ENCODE measurements around the gene MAG.

The MAG gene

DNA sequence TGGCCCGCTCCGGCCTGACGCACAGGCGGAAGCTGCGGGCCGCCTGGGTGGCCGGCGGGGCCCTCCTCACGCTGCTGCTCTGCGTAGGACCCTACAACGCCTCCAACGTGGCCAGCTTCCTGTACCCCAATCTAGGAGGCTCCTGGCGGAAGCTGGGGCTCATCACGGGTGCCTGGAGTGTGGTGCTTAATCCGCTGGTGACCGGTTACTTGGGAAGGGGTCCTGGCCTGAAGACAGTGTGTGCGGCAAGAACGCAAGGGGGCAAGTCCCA lies 60.2 kb downstream of the MAG start:
- H2BK5ac ChIP-seq (ENCODE audit: low read depth, low read length, poor library complexity), result no peak overlapping the region
- no peak overlapping the region for H2BK120ac ChIP-seq (ENCODE audit: insufficient read depth, low read length, poor library complexity)
- no peak overlapping the region for H4K91ac ChIP-seq (ENCODE audit: low read depth, low read length)
- H3K4me3 ChIP-seq (ENCODE audit: low read depth, low read length), result no peak overlapping the region
- H3K27ac ChIP-seq (ENCODE audit: low read depth, low read length), result no peak overlapping the region
- no peak overlapping the region for H2AK5ac ChIP-seq (ENCODE audit: low read length)
- no peak overlapping the region for H3K14ac ChIP-seq (ENCODE audit: low read length)
- H4K12ac ChIP-seq (ENCODE audit: low read depth, low read length), result no peak overlapping the region
- WGBS (ENCODE audit: extremely low coverage, insufficient coverage, insufficient read length), result no CpG with 5 or more reads among the region's 18 CpGs
- no peak overlapping the region for H3K9ac ChIP-seq (ENCODE audit: low read length)
- no peak overlapping the region for H3K23ac ChIP-seq (ENCODE audit: low read length)
- no peak overlapping the region for H3K4me2 ChIP-seq (ENCODE audit: low read length)
- no peaks in the 10 kb centered on the region for H3K79me1 ChIP-seq (ENCODE audit: low read length)
- DNase-seq, result no peak
- no peak overlapping the region for H4K8ac ChIP-seq (ENCODE audit: low read depth, low read length)
- H3K4ac ChIP-seq (ENCODE audit: low read depth, low read length), result no peak overlapping the region
- H3K79me2 ChIP-seq (ENCODE audit: control insufficient read depth, insufficient read depth, low read length, poor library complexity), result no peaks in the 10 kb centered on the region
- H3K9me3 ChIP-seq (ENCODE audit: insufficient read depth, low read depth, low read length), result no peaks in the 10 kb centered on the region
- H2BK12ac ChIP-seq (ENCODE audit: low read length), result no peak overlapping the region
- H3K27me3 ChIP-seq (ENCODE audit: insufficient read depth, low read length), result no peaks in the 10 kb centered on the region
- H2AFZ ChIP-seq (ENCODE audit: insufficient read depth, low read length, poor library complexity), result no peak overlapping the region
- no peaks in the 10 kb centered on the region for H3K36me3 ChIP-seq (ENCODE audit: control insufficient read depth in 1 of 2, insufficient read depth in 2 of 2, low read length in 2 of 2)
- H3K4me1 ChIP-seq (ENCODE audit: control insufficient read depth in 1 of 2, insufficient read depth in 2 of 2, low read length in 2 of 2), result peaks cover 0 to 2% of the 10 kb centered on the region in 2 experiments
- H3K18ac ChIP-seq (ENCODE audit: low read length), result no peak overlapping the region

DNA sequence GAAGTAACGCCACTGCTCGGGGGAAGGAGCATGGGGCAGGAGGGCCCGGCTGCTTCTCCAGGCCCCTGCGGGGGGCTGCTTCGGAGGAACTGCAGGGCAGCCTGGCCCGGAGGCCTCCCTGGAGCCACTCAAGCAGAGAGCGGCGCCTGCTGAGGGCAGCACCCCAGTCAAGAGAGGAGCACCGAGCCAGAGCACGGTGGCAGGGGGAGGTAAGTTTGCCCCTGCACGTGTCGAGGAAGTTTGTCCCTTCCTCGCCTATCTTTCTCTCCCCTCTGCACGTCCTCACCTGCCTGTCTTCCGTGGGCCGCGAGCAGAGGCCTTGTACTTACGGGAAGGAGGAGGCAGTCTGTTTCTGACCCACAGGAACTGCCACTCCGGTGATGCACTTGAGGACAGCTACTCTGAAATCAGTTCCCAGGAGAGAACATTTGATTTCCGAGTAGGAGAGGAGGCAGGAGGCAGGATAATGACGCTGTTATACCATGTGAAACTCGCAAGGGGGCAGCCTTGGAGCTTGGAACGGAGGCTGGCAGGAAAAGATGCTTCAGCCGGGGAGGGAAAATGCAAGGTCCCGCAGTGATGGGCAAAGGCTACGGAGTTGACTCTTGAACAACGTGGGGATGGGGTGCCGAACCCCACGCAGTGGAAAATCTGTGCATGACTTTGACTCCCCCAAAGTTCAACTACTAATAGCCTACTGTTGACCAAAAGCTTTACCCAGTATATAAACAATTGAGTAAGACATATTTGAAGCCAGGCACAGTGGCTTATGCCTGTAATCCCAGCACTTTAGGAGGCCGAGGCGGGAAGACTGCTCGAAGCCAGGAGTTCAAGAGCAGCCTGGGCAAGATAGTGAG lies 60.7 kb downstream of the MAG start:
- no peak overlapping the region for H2BK12ac ChIP-seq (ENCODE audit: low read length)
- H3K14ac ChIP-seq (ENCODE audit: low read length), result no peak overlapping the region
- no peaks in the 10 kb centered on the region for H3K4me1 ChIP-seq (ENCODE audit: control insufficient read depth in 1 of 2, insufficient read depth in 2 of 2, low read length in 2 of 2)
- H3K4me3 ChIP-seq (ENCODE audit: low read depth, low read length), result no peak overlapping the region
- no peak overlapping the region for H2AFZ ChIP-seq (ENCODE audit: insufficient read depth, low read length, poor library complexity)
- no peak overlapping the region for H3K4me2 ChIP-seq (ENCODE audit: low read length)
- H3K18ac ChIP-seq (ENCODE audit: low read length), result no peak overlapping the region
- H2BK5ac ChIP-seq (ENCODE audit: low read depth, low read length, poor library complexity), result no peak overlapping the region
- no peak overlapping the region for H3K23ac ChIP-seq (ENCODE audit: low read length)
- peak; percentile 42 to 89 for DNase-seq
- H3K4ac ChIP-seq (ENCODE audit: low read depth, low read length), result no peak overlapping the region
- no peak overlapping the region for H3K9ac ChIP-seq (ENCODE audit: low read length)
- no peak overlapping the region for H4K91ac ChIP-seq (ENCODE audit: low read depth, low read length)
- no peak overlapping the region for H4K8ac ChIP-seq (ENCODE audit: low read depth, low read length)
- no peaks in the 10 kb centered on the region for H3K79me1 ChIP-seq (ENCODE audit: low read length)
- H3K27ac ChIP-seq (ENCODE audit: low read depth, low read length), result no peak overlapping the region
- WGBS (ENCODE audit: extremely low coverage, insufficient coverage, insufficient read length), result no CpG with 5 or more reads among the region's 32 CpGs
- no peaks in the 10 kb centered on the region for H3K27me3 ChIP-seq (ENCODE audit: insufficient read depth, low read length)
- H3K9me3 ChIP-seq (ENCODE audit: insufficient read depth, low read depth, low read length), result no peaks in the 10 kb centered on the region
- no peak overlapping the region for H2AK5ac ChIP-seq (ENCODE audit: low read length)
- H3K36me3 ChIP-seq (ENCODE audit: control insufficient read depth in 1 of 2, insufficient read depth in 2 of 2, low read length in 2 of 2), result no peaks in the 10 kb centered on the region
- no peak overlapping the region for H4K12ac ChIP-seq (ENCODE audit: low read depth, low read length)
- no peaks in the 10 kb centered on the region for H3K79me2 ChIP-seq (ENCODE audit: control insufficient read depth, insufficient read depth, low read length, poor library complexity)
- H2BK120ac ChIP-seq (ENCODE audit: insufficient read depth, low read length, poor library complexity), result no peak overlapping the region

DNA sequence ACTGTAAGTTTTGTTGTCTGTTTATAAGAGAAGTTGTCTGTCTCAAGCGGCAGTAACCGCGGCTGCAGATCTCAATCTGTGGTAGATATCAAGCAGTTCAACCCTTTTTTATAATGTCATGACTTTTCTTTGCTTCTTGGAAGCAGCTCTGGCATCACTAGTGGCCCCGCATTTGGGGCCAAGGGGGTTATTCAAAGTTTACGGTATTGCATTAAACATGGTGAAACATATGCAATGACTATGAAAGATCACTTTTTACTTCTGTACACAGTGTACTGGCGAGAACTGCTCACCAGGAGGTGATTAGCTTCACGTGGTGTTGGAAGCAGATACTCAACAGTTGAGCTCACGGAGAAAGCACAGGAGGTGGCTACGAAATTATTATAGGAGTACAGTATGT lies 61.7 kb downstream of the MAG start:
- no peak overlapping the region for H2AK5ac ChIP-seq (ENCODE audit: low read length)
- no peaks in the 10 kb centered on the region for H3K36me3 ChIP-seq (ENCODE audit: control insufficient read depth in 1 of 2, insufficient read depth in 2 of 2, low read length in 2 of 2)
- no peaks in the 10 kb centered on the region for H3K79me2 ChIP-seq (ENCODE audit: control insufficient read depth, insufficient read depth, low read length, poor library complexity)
- no peak overlapping the region for H3K4ac ChIP-seq (ENCODE audit: low read depth, low read length)
- H3K9me3 ChIP-seq (ENCODE audit: insufficient read depth, low read depth, low read length), result no peaks in the 10 kb centered on the region
- no peak overlapping the region for H2AFZ ChIP-seq (ENCODE audit: insufficient read depth, low read length, poor library complexity)
- no peaks in the 10 kb centered on the region for H3K79me1 ChIP-seq (ENCODE audit: low read length)
- no peaks in the 10 kb centered on the region for H3K27me3 ChIP-seq (ENCODE audit: insufficient read depth, low read length)
- H4K8ac ChIP-seq (ENCODE audit: low read depth, low read length), result no peak overlapping the region
- no peak overlapping the region for H3K27ac ChIP-seq (ENCODE audit: low read depth, low read length)
- no peak overlapping the region for H3K4me2 ChIP-seq (ENCODE audit: low read length)
- H3K4me3 ChIP-seq (ENCODE audit: low read depth, low read length), result no peak overlapping the region
- no peak overlapping the region for H2BK5ac ChIP-seq (ENCODE audit: low read depth, low read length, poor library complexity)
- no peak for DNase-seq
- H4K91ac ChIP-seq (ENCODE audit: low read depth, low read length), result no peak overlapping the region
- no peak overlapping the region for H4K12ac ChIP-seq (ENCODE audit: low read depth, low read length)
- H3K4me1 ChIP-seq (ENCODE audit: control insufficient read depth in 1 of 2, insufficient read depth in 2 of 2, low read length in 2 of 2), result no peaks in the 10 kb centered on the region
- no peak overlapping the region for H3K23ac ChIP-seq (ENCODE audit: low read length)
- H2BK120ac ChIP-seq (ENCODE audit: insufficient read depth, low read length, poor library complexity), result no peak overlapping the region
- H3K9ac ChIP-seq (ENCODE audit: low read length), result no peak overlapping the region
- no peak overlapping the region for H2BK12ac ChIP-seq (ENCODE audit: low read length)
- H3K18ac ChIP-seq (ENCODE audit: low read length), result no peak overlapping the region
- WGBS (ENCODE audit: extremely low coverage, insufficient coverage, insufficient read length), result no CpG with 5 or more reads among the region's 9 CpGs
- H3K14ac ChIP-seq (ENCODE audit: low read length), result no peak overlapping the region

- Histone ChIP-seq H3K14ac (ENCODE audit: low read length) (no peak overlapping the region), H2AFZ (ENCODE audit: insufficient read depth, low read length, poor library complexity) (no peak overlapping the region), H3K4me2 (ENCODE audit: low read length) (no peak overlapping the region), H2BK5ac (ENCODE audit: low read depth, low read length, poor library complexity) (no peak overlapping the region), H3K23ac (ENCODE audit: low read length) (no peak overlapping the region), H4K12ac (ENCODE audit: low read depth, low read length) (no peak overlapping the region), H3K9me3 (ENCODE audit: insufficient read depth, low read depth, low read length) (no peaks in the 10 kb centered on the region), H3K9ac (ENCODE audit: low read length) (no peak overlapping the region), H3K4ac (ENCODE audit: low read depth, low read length) (no peak overlapping the region), H4K91ac (ENCODE audit: low read depth, low read length) (no peak overlapping the region), H3K18ac (ENCODE audit: low read length) (no peak overlapping the region), H3K4me1 (ENCODE audit: control insufficient read depth in 1 of 2, insufficient read depth in 2 of 2, low read length in 2 of 2) (no peaks in the 10 kb centered on the region), H2BK12ac (ENCODE audit: low read length) (no peak overlapping the region), H3K27me3 (ENCODE audit: insufficient read depth, low read length) (no peaks in the 10 kb centered on the region), H4K8ac (ENCODE audit: low read depth, low read length) (no peak overlapping the region), H2BK120ac (ENCODE audit: insufficient read depth, low read length, poor library complexity) (no peak overlapping the region), H3K36me3 (ENCODE audit: control insufficient read depth in 1 of 2, insufficient read depth in 2 of 2, low read length in 2 of 2) (no peaks in the 10 kb centered on the region), H2AK5ac (ENCODE audit: low read length) (no peak overlapping the region), H3K4me3 (ENCODE audit: low read depth, low read length) (no peak overlapping the region), H3K79me1 (ENCODE audit: low read length) (no peaks in the 10 kb centered on the region), H3K27ac (ENCODE audit: low read depth, low read length) (no peak overlapping the region), H3K79me2 (ENCODE audit: control insufficient read depth, insufficient read depth, low read length, poor library complexity) (no peaks in the 10 kb centered on the region)
- WGBS (ENCODE audit: extremely low coverage, insufficient coverage, insufficient read length), result no CpG with 5 or more reads among the region's 8 CpGs
- DNase-seq, result no peak
Observed at GRCh38 chr19:35354898-35355297, 62.9 kb downstream of the MAG start.
